ENCODE measurements around the gene CLNS1A.

DNA sequence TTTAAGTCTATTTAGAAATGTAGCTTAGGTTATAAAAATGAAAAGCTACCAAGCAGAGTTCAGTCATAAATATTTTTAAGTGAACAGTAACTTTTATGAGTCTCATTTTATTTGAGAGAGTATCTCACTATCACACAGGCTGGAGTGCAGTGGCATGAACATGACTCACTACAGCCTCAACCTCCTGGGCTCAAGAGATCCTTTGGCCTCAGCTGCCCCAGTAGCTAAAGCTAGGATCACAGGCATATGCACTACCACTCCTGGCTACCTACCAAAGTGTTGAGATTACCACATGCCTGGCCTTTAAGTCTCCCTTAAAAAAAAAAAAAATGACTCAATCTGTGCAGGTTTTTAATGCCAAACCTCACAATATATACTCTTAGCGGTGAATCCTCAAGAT, 34.7 kb upstream of the CLNS1A start:
- no peak for TF ChIP-seq POLR2A (IDR thresholded peaks at IDR 0.05)
- TF ChIP-seq, protein P1, sequence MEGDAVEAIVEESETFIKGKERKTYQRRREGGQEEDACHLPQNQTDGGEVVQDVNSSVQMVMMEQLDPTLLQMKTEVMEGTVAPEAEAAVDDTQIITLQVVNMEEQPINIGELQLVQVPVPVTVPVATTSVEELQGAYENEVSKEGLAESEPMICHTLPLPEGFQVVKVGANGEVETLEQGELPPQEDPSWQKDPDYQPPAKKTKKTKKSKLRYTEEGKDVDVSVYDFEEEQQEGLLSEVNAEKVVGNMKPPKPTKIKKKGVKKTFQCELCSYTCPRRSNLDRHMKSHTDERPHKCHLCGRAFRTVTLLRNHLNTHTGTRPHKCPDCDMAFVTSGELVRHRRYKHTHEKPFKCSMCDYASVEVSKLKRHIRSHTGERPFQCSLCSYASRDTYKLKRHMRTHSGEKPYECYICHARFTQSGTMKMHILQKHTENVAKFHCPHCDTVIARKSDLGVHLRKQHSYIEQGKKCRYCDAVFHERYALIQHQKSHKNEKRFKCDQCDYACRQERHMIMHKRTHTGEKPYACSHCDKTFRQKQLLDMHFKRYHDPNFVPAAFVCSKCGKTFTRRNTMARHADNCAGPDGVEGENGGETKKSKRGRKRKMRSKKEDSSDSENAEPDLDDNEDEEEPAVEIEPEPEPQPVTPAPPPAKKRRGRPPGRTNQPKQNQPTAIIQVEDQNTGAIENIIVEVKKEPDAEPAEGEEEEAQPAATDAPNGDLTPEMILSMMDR (IDR thresholded peaks at IDR 0.05), result no peak
